Upper lobe of left lung (tissue), 4 donors: ENCODE measurements around the gene ADISSP.

Experiments used
- CTCF ChIP-seq, 6 experiments: fragments of 450-650 bp in 4 of 6; fragments of 200-600 bp in 2 of 6; sonication (generic) in 2 of 6; IDR thresholded peaks; one replicate each; pipeline ENCODE4 v1.5.1; 2016 to 2019; ENCODE audit warnings: antibody characterized with exemption in 6 of 6
- EP300 ChIP-seq, 4 donors: sonication (generic); formaldehyde crosslinking; IDR thresholded peaks; one replicate each; pipeline ENCODE4 v1.5.1; 2017; ENCODE audit warnings: antibody characterized with exemption in 4 of 4, control low read depth in 2 of 4
- POLR2A ChIP-seq, 4 donors: fragments of 450-650 bp; IDR thresholded peaks; one replicate each; pipeline ENCODE4 v1.5.1; 2016 to 2017; ENCODE audit warnings: antibody characterized with exemption in 4 of 4, mild to moderate bottlenecking in 2 of 4
- POLR2AphosphoS5 ChIP-seq, 2 donors: sonication (generic); formaldehyde crosslinking; IDR thresholded peaks; one replicate each; pipeline ENCODE4 v1.5.1; 2017; ENCODE audit warnings: antibody characterized with exemption in 2 of 2

GRCh38 chr20:3760655-3761348 is 6.8 kb downstream of the ADISSP start:
- no peak for TF ChIP-seq CTCF (IDR thresholded peaks at IDR 0.05)
- no peak for TF ChIP-seq EP300 (IDR thresholded peaks at IDR 0.05)
- TF ChIP-seq POLR2A (IDR thresholded peaks at IDR 0.05): no peak
- TF ChIP-seq POLR2AphosphoS5 (IDR thresholded peaks at IDR 0.05): no peak
